IPS DF 6.9 (cell line): ENCODE data around the gene POLN.
"Not testable (repeated sequence)": the region's sequence is repeated elsewhere in the genome, so short reads cannot be mapped to it uniquely, and the experiment has no call there.

Experiments
- DNase-seq: peaks from one replicate; pipeline ENCODE4 v3.0.0-alpha.2; 2013; ENCODE audit warnings: low read depth, low spot score
- H3K27ac ChIP-seq: one replicate; pipeline ENCODE4 v1.5.1; 2013; ENCODE audit warnings: low read length, control low read depth
- H3K27me3 ChIP-seq: 2 replicates; pipeline ENCODE4 v1.6.1; 2013; ENCODE audit warnings: mild to moderate bottlenecking, low read length; ENCODE audit not compliant: control insufficient read depth, insufficient read depth
- H3K36me3 ChIP-seq: 2 replicates; pipeline ENCODE4 v1.6.1; 2013; ENCODE audit warnings: low read length; ENCODE audit not compliant: control insufficient read depth, insufficient read depth
- H3K4me1 ChIP-seq: 2 replicates; pipeline ENCODE4 v1.6.1; 2013; ENCODE audit warnings: low read length; ENCODE audit not compliant: control insufficient read depth, insufficient read depth
- H3K4me3 ChIP-seq: 2 replicates; pipeline ENCODE4 v1.5.1; 2013; ENCODE audit warnings: mild to moderate bottlenecking, low read length
- H3K9me3 ChIP-seq: 2 replicates; pipeline ENCODE4 v1.6.1; 2013; ENCODE audit warnings: low read length, inconsistent platforms; ENCODE audit not compliant: control insufficient read depth, insufficient read depth
- WGBS: extraction: QIAGEN DNeasy Blood & Tissue Kit; methylation state at CpG from one replicate; pipeline ENCODE4 v1.1.7; 2013; ENCODE audit warnings: mixed read lengths, missing lambda C conversion rate; ENCODE audit not compliant: insufficient read length, insufficient coverage; 5-methylcytosine and 5-hydroxymethylcytosine counted together

POLN gene

DNA sequence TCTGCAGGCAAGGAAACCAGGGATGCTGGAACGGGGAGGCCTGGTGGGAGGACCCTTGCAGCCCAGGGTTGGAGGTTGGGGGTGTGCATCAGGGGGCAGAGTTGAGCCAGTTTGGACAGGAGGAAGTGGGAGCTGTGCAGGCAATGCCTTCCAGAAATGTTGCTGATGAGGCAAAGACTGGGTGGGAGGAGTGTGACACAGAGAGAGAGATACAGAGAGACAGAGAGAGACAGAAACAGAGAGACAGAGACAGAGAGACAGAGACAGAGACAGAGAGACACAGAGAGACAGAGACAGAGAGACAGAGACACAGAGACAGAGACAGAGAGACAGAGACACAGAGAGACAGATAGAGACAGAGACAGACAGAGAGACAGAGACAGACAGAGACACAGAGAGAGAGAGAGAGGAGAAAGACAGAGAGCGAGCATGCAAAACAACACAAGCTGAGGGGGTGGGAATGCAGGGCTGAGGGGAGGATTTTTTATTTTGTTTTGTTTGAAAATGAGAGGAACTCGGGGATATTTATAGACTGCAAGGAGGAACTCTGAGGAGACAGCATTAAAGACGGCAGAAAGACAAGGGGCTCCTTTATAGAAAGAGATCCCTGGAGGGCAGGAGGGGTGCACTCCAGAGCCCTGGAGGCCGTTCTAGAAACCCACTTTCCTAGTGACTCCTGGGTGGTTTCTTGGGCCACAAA, 1.9 kb upstream of the POLN start:
- Histone ChIP-seq H3K4me1 (no peaks in the 10 kb centered on the region), H3K27me3 (no peaks in the 10 kb centered on the region), H3K9me3 (no peaks in the 10 kb centered on the region), H3K4me3 (no peak overlapping the region), H3K36me3 (no peaks in the 10 kb centered on the region; the same call in 1 of the 2 replicates), H3K27ac (no peak overlapping the region)
- DNase-seq = no peak
- 100% methylated on average over 1 of the region's 5 CpGs for WGBS

DNA sequence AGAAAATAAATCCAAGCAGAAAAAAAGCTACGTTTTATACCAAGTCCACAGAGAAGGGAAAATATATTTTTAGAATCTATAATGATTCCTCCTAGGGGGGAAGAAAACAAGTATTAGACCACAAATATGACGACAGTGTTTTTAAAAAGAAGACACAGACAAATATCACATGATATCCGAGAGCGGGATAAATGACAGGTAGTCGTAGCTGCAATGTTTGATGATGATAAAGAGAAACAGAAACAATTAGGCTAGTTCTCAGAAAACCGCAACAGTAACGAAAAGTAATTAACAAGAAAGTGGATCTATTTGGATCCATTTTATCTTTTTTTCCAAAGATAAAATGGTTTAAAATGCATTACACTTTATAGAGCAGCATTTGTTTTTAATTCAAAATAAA, 918 bp downstream of the POLN start:
- no CpG with 5 or more reads among the region's 7 CpGs for WGBS
- no peaks in the 10 kb centered on the region for H3K36me3 ChIP-seq
- no peaks in the 10 kb centered on the region for H3K4me1 ChIP-seq
- no peak for DNase-seq
- H3K27me3 ChIP-seq = no peaks in the 10 kb centered on the region
- no peak overlapping the region for H3K27ac ChIP-seq
- peak overlapping the region; percentile 88; the same call in 1 of the 2 replicates for H3K4me3 ChIP-seq
- no peaks in the 10 kb centered on the region for H3K9me3 ChIP-seq

DNA sequence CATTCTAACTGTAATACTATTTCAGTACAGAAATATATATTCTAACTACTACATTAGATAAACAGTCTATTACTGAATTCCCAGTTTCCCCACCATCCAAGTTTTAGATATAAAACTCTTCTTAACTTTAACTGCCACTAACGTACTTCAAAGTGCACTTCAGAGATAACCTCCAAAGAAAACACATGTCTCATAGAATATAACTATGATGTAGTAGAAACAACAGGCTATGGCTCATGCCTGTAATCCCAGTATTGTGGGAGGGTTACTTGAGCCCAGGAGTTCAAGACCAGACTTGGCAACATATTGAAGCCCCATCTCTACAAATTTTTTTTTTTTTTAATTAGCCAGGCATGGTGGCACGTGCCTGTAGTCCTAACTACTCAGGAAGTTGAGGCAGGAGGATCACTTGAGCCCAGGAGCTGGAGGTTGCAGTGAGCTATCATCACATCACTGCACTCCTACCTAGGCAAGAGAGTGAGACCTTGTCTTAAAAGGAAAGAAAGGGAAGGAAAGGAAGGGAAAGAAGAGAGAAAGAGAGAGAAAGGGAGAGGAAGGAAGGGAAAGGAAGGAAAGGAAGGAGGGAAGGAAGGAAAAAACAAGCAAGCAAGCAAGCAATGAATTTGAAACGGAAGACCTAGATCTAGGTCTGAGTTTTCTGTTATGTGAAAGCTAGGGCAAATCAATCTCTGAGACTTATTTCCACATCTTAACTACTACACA, 4.8 kb downstream of the POLN start:
- Histone ChIP-seq H3K27ac (no peak overlapping the region), H3K9me3 (no peaks in the 10 kb centered on the region), H3K36me3 (no peaks in the 10 kb centered on the region; the same call in 1 of the 2 replicates), H3K4me3 (no peak overlapping the region), H3K4me1 (no peaks in the 10 kb centered on the region), H3K27me3 (no peaks in the 10 kb centered on the region)
- WGBS = no CpG with 5 or more reads among the region's 3 CpGs
- DNase-seq = no peak

DNA sequence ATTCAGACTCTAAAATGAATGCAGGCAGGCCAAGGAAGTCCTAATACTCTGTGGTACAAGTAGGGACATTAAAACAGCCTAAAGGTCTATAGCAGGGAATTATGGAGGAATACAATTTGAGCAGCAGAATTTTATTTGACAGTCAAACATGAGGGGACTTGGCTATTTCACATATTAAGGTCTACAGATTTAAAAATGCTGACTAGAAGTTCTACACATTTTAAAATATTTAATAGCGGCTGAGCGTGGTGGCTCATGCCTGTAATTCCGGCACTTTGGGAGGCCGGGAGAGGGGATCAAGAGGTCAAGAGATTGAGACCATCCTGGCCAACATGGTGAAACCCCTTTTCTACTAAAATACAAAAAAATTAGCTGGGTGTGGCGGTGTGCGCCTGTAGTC, 10.8 kb downstream of the POLN start:
- no peak overlapping the region for H3K27ac ChIP-seq
- H3K9me3 ChIP-seq = no peaks in the 10 kb centered on the region
- no CpG with 5 or more reads among the region's 6 CpGs for WGBS
- no peak for DNase-seq
- no peaks in the 10 kb centered on the region for H3K4me1 ChIP-seq
- no peak overlapping the region for H3K4me3 ChIP-seq
- no peaks in the 10 kb centered on the region; the same call in 1 of the 2 replicates for H3K36me3 ChIP-seq
- no peaks in the 10 kb centered on the region for H3K27me3 ChIP-seq

DNA sequence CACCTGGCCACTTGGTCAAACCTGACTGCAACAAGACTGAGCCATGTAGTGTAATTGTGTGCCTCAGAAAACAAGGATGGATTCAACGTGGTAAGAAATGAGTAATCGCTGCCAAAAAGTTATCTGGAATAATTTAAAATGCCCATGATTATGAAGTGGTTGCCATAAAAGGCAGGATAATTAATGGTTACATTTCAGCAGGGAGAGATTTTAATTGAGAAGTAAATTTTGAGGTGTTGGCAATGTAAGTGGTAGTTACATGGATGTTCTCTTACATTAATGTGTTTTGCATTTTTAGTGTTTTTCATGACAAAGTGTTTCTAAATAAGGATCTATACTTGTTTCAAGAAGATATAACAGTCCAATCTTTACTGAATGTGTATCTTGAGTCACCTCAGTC, 15.7 kb downstream of the POLN start:
- no CpG with 5 or more reads among the region's 2 CpGs for WGBS
- peaks cover 12% of the 10 kb centered on the region; the same call in 1 of the 2 replicates for H3K4me1 ChIP-seq
- H3K27me3 ChIP-seq = no peaks in the 10 kb centered on the region
- no peaks in the 10 kb centered on the region for H3K9me3 ChIP-seq
- no peak for DNase-seq
- no peaks in the 10 kb centered on the region for H3K36me3 ChIP-seq
- H3K4me3 ChIP-seq = no peak overlapping the region
- H3K27ac ChIP-seq = no peak overlapping the region

DNA sequence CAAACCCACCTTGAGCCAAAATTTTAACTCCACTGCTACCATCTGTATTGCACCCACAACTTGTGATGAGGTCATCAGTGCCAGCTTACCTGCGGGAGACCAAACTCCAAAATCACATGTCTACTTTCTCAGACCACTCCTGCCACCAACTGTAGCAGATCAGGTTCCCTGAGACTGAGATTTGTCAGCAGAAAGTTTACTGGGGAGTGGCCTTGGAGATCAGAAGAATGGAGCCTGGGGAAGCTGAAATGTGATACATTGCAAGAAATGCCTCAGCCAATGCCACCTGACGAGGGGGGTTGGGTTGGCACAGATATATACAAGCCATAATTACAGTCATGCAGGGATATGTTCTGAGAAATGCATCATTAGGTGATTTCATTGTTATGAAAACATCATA, 19.1 kb downstream of the POLN start:
- Histone ChIP-seq H3K4me1 (peaks cover 16% of the 10 kb centered on the region; the same call in 1 of the 2 replicates), H3K36me3 (no peaks in the 10 kb centered on the region), H3K4me3 (no peak overlapping the region), H3K9me3 (no peaks in the 10 kb centered on the region), H3K27ac (no peak overlapping the region), H3K27me3 (no peaks in the 10 kb centered on the region)
- DNase-seq = peak; percentile 45
- WGBS = no CpG with 5 or more reads among the region's 2 CpGs

DNA sequence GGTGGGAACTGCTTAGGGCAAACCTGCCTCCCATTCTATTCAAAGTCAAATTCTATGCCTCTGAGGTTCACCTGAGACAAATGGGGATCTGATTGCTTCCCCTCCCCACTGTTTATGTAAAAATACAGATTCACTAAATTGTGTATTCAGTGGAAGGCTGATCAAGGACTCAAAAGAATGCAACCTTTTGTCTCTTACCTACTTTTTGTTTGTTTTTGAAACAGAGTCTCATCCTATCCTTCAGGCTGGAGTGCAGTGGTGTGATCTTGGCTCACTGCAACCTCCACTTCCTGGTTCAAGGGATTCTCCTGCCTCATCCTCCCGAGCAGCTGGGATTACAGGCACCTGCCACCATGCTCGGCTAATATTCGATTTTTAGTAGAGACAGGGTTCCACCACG, 20.5 kb downstream of the POLN start:
- peak; percentile 35 for DNase-seq
- WGBS = no CpG with 5 or more reads among the region's 4 CpGs
- H3K9me3 ChIP-seq, H3K36me3 ChIP-seq, H3K27ac ChIP-seq, H3K27me3 ChIP-seq, H3K4me3 ChIP-seq: not testable (repeated sequence)
- H3K4me1 ChIP-seq = peaks cover 16% of the 10 kb centered on the region; the same call in 1 of the 2 replicates

DNA sequence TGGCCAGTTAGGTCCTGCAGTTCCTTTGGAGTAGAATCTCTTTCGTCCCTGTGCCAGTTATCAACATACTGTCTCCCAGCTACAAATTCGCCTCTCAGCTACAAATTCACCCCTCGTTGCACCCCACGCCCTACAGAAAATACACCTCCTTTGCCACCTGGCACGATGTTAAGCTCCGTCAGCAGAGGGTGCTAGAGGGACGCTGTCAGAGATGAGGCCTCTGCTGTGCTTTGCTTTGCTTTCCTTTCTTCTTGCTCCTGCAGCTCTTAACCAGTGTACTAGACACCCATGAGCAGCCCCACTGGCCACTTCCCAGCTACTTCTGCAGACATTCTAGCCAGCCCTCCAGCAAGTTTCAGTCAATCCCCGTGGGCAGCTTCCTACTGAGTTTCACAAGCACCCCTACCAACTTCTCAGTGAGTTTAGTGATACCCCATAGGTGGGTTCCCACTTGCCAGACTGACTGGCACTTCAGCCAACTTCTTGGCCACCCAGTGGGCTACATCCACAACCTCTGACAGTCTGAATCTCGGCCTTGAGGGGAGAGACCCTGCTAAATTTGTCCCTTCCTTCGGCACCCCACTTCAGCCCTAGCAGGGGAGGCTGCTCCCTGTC, 21.8 kb downstream of the POLN start:
- WGBS = no CpG with 5 or more reads among the region's 10 CpGs
- H3K36me3 ChIP-seq = no peaks in the 10 kb centered on the region
- peak; percentile 71 for DNase-seq
- no peak overlapping the region for H3K4me3 ChIP-seq
- peaks cover 19% of the 10 kb centered on the region; the same call in 1 of the 2 replicates for H3K4me1 ChIP-seq
- H3K27ac ChIP-seq = no peak overlapping the region
- no peaks in the 10 kb centered on the region for H3K27me3 ChIP-seq
- H3K9me3 ChIP-seq = no peaks in the 10 kb centered on the region

DNA sequence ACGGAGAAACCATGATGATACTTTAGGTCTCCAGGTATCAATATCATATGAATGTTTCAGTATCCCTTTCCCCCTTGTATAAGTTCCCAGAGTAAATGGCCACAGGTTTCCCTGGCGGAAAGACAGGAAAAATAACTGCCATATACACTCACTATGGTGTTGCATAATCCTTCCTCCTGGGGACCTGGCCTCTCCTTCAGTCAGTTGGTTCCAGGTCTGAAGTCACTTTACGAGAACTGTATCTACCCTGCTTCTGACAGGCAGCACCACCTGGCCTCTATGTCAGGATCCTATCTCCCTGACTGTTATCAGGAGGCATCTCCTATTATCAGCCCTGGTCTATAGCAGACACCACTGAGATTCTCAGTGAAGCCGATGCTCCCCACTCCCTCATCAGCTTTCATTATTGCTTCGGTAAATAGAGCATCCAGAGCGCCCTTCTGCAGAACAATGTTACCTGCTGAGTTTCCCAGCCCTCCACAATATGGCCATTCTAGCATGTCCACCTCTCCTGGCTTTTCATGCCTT, 22.6 kb downstream of the POLN start:
- no peaks in the 10 kb centered on the region for H3K36me3 ChIP-seq
- H3K9me3 ChIP-seq = no peaks in the 10 kb centered on the region
- no peak overlapping the region for H3K4me3 ChIP-seq
- no peaks in the 10 kb centered on the region for H3K27me3 ChIP-seq
- no peak overlapping the region for H3K27ac ChIP-seq
- DNase-seq = no peak
- peaks cover 19% of the 10 kb centered on the region; the same call in 1 of the 2 replicates for H3K4me1 ChIP-seq
- WGBS = no CpG with 5 or more reads among the region's 6 CpGs

DNA sequence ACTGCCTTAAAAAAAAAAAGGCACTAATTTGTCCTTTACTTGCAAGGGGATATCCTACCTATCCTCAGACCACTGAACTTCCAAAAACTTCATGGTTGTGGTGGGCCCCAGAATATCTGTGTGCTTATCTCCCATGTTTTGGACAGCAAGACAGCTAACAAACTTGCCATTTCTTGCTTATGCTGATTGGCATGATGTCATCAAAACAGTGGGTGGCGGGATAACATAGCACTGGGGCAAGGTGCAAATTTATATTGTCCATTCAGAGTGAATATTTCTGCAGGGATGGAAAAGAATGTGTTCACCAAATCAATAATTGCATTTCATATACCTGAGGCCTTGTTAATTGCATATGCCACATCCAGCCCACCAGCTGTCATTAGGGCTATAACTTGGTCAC, 23.5 kb downstream of the POLN start:
- WGBS = no CpG with 5 or more reads among the region's 1 CpG
- Histone ChIP-seq H3K27me3 (no peaks in the 10 kb centered on the region), H3K4me3 (no peak overlapping the region), H3K36me3 (no peaks in the 10 kb centered on the region), H3K4me1 (peaks cover 19% of the 10 kb centered on the region; the same call in 1 of the 2 replicates), H3K27ac (no peak overlapping the region), H3K9me3 (no peaks in the 10 kb centered on the region)
- no peak for DNase-seq
